ENCODE results near the gene EXOC3L1. TPM values are rescaled to one million over a fixed set of nuclear protein-coding genes. Genes with fewer than 3 reads are reported as not detected.

The EXOC3L1 gene
- total RNA-seq, 2 donors from 2014 or later: 0.36 TPM; not detected in 1

GRCh38 chr16:67179421-67180080 lies 10.4 kb downstream of the EXOC3L1 start:
- DNase-seq (ENCODE audit: low spot score in 2 of 2): no peak
- peaks cover 0 to 25% of the 10 kb centered on the region in 2 donors for H3K36me3 Mint-ChIP-seq

GRCh38 chr16:67177743-67178699 lies 11.9 kb downstream of the EXOC3L1 start:
- Mint-ChIP-seq H3K9me3 (no peaks in the 10 kb centered on the region), H3K36me3 (peaks cover 0 to 31% of the 10 kb centered on the region in 2 donors), H3K27ac (peak overlapping the region in 1 of 2 donors; percentile 40)
- DNase-seq (ENCODE audit: low spot score in 2 of 2) (peak in 1 of 2 donors; percentile 71), ATAC-seq (peak; percentile 19 to 80)

More at GRCh38 chr16:67179421-67180080, 10.4 kb downstream of the EXOC3L1 start:
- H3K27ac Mint-ChIP-seq: no peak overlapping the region
- no peaks in the 10 kb centered on the region for H3K9me3 Mint-ChIP-seq
- ATAC-seq: no peak

DNA sequence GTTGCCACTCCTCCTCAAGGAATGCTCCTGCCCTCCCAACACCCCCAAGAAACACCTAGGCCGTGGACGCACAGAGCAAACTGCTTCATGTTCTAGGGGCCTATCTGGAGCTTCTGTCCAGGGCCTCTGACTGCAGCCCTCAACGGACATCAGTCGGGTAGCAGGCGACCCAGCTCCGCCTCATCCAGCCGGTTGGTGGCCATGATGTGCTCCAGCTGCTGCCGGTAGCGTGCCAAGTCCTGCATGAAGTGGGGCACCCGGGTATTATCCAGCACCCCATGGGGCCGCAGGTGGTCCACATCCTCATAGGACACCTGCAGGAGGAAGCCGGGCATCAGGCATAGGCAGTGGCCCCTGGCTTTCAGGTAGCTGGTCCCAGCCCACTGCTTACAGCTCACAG lies 13.3 kb downstream of the EXOC3L1 start:
- H3K36me3 Mint-ChIP-seq: peaks cover 0 to 34% of the 10 kb centered on the region in 2 donors
- DNase-seq (ENCODE audit: low spot score in 2 of 2): no peak
- no peak overlapping the region for H3K27ac Mint-ChIP-seq
- no peak for ATAC-seq
- no peaks in the 10 kb centered on the region for H3K9me3 Mint-ChIP-seq

DNA sequence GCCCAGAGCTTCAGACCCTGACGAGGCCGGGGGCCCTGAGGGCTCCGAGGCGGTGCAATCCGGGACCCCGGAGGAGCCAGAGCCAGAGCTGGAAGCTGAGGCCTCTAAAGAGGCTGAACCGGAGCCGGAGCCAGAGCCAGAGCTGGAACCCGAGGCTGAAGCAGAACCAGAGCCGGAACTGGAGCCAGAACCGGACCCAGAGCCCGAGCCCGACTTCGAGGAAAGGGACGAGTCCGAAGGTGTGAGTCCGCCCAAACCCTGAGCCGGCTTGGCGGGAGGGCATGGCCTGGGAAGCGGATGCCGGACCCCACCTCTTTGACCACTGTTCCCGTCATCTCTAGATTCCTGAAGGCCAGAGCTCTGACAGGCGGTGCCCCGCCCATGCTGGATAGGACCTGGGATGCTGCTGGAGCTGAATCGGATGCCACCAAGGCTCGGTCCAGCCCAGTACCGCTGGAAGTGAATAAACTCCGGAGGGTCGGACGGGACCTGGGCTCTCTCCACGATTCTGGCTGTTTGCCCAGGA lies 15.2 kb downstream of the EXOC3L1 start:
- Mint-ChIP-seq H3K27ac (no peak overlapping the region), H3K9me3 (no peaks in the 10 kb centered on the region), H3K36me3 (peaks cover 0 to 48% of the 10 kb centered on the region in 2 donors)
- DNase-seq (ENCODE audit: low spot score in 2 of 2) (no peak), ATAC-seq (no peak)

DNA sequence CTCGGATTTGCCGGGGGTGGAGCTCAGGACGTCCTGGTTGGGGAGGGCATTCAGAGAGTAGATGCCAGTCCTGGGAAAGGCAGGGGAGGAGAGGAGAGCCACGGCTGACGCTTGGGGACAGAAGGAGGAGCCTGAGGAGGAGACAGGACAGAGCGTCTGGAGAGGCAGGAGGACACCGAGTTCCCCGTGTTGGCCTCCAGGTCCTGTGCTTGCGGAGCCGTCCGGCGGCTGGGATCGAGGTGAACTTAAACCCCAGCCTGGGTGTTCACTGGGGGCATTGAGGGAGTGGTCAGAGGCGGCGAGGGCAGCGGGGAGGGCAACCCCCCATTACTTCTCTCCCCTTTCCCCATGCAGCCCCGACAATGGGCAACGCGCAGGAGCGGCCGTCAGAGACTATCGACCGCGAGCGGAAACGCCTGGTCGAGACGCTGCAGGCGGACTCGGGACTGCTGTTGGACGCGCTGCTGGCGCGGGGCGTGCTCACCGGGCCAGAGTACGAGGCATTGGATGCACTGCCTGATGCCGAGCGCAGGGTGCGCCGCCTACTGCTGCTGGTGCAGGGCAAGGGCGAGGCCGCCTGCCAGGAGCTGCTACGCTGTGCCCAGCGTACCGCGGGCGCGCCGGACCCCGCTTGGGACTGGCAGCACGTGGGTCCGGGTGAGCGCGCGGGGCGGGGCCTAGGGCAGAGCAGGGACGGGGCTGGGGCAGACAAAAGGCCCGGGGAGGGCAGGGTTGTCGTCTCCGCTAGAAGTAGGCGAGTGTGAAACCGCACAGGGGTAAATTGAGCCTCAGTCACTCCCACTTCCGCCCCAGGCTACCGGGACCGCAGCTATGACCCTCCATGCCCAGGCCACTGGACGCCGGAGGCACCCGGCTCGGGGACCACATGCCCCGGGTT lies 15.9 kb downstream of the EXOC3L1 start:
- Mint-ChIP-seq H3K9me3 (no peaks in the 10 kb centered on the region), H3K36me3 (peaks cover 0 to 47% of the 10 kb centered on the region in 2 donors), H3K27ac (peak overlapping the region in 1 of 2 donors; percentile 70)
- peak in 1 of 2 donors; percentile 67 for DNase-seq (ENCODE audit: low spot score in 2 of 2)
- peak; percentile 65 to 75 for ATAC-seq

DNA sequence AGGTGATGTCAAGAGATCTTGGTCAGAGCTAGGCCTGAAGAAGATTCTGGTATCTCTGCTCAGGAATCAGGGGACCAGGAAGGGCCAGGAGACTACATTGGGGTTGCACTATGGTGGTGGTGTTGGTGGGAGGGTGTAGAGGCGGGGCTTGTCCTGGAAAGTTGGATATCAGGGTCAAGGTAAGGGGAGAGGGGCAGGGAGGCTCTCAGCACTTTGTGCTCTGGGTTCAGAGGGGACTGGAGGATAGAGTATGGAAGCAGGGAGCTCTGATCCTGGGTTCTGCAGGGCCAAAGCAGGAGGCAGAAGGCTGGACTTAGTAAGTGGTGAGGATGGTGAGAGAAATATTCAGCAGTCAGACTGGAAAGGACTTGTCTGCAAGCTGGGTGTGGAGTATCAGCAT lies 16.6 kb downstream of the EXOC3L1 start:
- peaks cover 0 to 43% of the 10 kb centered on the region in 2 donors for H3K36me3 Mint-ChIP-seq
- no peak for ATAC-seq
- no peaks in the 10 kb centered on the region for H3K9me3 Mint-ChIP-seq
- H3K27ac Mint-ChIP-seq: peak overlapping the region in 1 of 2 donors; percentile 70
- DNase-seq (ENCODE audit: low spot score in 2 of 2): no peak

DNA sequence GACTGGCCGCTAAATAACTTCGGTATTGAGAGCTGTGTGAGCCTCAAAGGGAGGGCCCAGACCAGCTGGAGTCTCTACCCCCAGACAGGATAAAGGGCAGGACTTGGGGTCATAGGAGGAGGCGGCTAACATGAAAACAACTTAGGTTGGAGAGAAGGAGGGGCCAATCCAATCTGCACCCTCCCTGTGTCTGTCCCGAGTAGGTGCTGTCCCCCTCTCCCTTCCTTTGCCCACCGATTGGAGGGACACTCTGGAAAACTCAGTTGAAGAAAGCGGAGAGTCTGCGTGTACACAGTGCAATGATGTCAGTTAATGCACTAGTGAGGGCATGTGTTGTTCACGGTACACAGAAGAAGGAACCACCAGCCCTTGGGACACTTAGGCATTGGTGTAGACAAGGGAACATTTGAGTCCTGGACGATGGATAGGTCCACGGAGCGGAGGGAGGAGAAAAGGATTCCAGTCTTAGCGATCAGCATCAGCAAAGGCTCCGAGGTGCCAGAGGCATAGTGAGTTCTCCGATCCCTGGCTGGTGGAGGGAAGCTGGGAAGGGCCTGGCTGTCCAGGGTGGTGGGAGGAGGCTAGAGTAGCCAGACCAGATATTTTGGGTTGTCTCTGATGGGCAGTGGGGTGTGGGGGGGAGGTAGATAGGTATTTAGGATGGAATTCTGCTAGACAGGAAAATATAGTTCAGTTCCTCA lies 18.8 kb downstream of the EXOC3L1 start:
- ATAC-seq: peak in 1 of 2 donors; percentile 22
- peaks cover 0 to 33% of the 10 kb centered on the region in 2 donors for H3K36me3 Mint-ChIP-seq
- no peak for DNase-seq (ENCODE audit: low spot score in 2 of 2)
- no peaks in the 10 kb centered on the region for H3K9me3 Mint-ChIP-seq
- no peak overlapping the region for H3K27ac Mint-ChIP-seq

GRCh38 chr16:67170168-67170948 lies 19.6 kb downstream of the EXOC3L1 start, which contains the start of gene NOL3:
Gene NOL3, plus strand, starts transcription at chr16:67170538.
- Mint-ChIP-seq H3K36me3 (peaks cover under 1 to 26% of the 10 kb centered on the region in 2 donors), H3K9me3 (no peaks in the 10 kb centered on the region), H3K27ac (no peak within 1 kb of the TSS)
- DNase-seq (ENCODE audit: low spot score in 2 of 2) (peak in 1 of 2 donors; percentile 68), ATAC-seq (peak; percentile 44 to 70)

DNA sequence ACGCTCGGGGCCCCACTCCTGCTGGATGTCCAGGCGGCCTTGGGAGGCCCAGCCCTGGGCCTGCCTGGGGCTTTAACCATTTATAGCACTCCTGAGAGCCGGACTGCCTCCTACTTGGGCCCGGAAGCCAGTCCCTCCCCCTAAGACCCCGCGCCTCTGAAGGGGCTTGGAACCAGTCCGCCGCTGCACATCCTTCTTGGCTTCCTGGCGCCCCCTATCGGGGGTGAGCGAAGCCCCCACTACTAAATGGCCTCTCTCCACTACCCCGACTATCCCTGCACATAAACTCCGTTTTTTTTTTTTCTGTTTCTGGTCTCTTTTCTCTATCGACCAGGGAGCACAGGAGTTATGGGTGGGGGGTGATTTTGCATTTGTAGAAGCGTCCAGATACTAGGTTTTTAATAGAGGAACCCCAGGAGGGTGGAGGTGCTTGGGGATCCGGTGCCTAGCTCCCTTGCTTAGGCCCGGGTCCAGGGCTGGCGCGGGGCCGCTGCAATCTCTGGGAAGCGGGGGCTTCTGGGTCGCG lies 20.2 kb downstream of the EXOC3L1 start:
- ATAC-seq: peak in 1 of 2 donors; percentile 3
- H3K27ac Mint-ChIP-seq: no peak overlapping the region
- H3K9me3 Mint-ChIP-seq: no peaks in the 10 kb centered on the region
- peaks cover 4 to 23% of the 10 kb centered on the region in 2 donors for H3K36me3 Mint-ChIP-seq
- peak in 1 of 2 donors; percentile 57 for DNase-seq (ENCODE audit: low spot score in 2 of 2)

DNA sequence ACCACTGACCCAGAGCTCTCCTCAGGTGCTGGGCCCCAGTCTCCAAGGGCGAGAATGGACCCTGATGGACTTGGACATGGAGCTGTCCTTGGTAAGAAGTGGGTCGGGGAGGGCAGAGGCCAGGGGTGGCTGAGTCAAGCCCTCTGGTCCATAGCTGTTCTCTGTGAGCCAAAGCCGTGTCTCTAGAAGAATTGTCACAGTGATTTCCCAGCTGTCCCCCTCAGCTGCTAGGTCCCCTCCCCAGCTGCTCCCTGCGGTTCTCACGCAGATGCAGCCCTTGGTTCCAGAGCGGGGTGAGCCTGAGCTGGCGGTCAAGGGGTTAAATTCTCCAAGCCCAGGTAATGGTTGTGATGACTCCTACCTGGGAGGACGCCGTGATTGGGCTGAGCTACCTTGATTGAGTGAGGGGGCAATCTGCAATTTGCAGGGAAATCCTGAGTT lies 20.9 kb downstream of the EXOC3L1 start:
- no peak for DNase-seq (ENCODE audit: low spot score in 2 of 2)
- Mint-ChIP-seq H3K9me3 (no peaks in the 10 kb centered on the region), H3K36me3 (peaks cover 4 to 23% of the 10 kb centered on the region in 2 donors), H3K27ac (no peak overlapping the region)
- no peak for ATAC-seq

GRCh38 chr16:67167588-67167987 lies 22.3 kb downstream of the EXOC3L1 start:
- DNase-seq (ENCODE audit: low spot score in 2 of 2): no peak
- ATAC-seq: no peak
- Mint-ChIP-seq H3K36me3 (peaks cover 4 to 19% of the 10 kb centered on the region in 2 donors), H3K27ac (no peak overlapping the region), H3K9me3 (no peaks in the 10 kb centered on the region)

DNA sequence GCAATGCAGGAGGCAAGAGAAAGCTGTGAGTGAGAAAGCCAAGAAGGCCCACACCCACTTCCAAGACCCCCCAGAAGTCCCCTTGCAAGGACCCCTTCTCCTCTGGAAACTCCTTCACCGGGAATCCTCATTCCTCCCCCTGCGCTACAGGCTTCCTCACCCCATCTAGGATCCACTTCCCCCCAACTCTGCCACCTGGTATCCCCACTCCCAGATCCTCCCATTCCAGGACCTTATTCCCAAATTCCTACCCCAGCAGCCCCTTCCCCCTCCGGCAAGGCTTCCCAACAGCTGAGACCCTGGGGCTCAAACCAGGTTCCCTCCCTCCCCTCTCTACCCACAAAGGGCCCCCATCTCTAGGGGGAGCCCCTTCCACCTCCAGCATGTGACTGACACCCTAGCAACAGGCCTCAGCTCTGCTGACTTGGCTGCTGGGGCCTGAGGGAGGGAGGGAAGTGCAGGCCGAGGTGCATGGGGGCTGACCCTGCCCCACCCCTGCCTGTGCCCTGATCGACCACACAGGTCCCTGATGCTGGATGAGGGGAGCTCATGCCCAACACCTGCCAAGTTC lies 23.3 kb downstream of the EXOC3L1 start:
- H3K9me3 Mint-ChIP-seq: no peaks in the 10 kb centered on the region
- H3K27ac Mint-ChIP-seq: peak overlapping the region in 1 of 2 donors; percentile 68
- peaks cover 4 to 25% of the 10 kb centered on the region in 2 donors for H3K36me3 Mint-ChIP-seq
- DNase-seq (ENCODE audit: low spot score in 2 of 2): no peak
- ATAC-seq: no peak

DNA sequence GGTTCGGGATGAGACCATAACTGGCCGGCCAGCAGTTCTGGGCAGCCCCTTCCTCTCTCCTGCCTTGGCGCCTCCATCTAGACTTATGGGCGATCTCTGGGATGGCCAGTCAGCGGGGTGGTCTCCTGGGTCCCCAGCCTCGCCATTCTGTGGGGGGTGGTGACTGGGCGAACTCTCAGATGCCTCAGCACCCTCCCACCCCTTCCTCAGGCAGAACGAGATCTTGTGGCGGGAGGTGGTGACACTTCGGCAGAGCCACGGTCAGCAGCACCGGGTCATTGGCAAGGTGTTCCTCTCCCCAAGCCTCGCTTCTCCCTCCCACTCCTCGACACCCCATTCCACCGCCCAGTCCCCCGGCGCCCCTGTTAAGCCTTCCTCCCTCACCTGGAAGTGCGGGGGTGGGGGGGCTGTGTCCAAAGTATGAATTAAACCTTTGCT lies 23.8 kb downstream of the EXOC3L1 start:
- no peak for DNase-seq (ENCODE audit: low spot score in 2 of 2)
- Mint-ChIP-seq H3K36me3 (peaks cover 5 to 24% of the 10 kb centered on the region in 2 donors), H3K27ac (no peak overlapping the region)

More for the DNA sequence above, 23.8 kb downstream of the EXOC3L1 start:
- ATAC-seq: no peak
- H3K9me3 Mint-ChIP-seq: no peaks in the 10 kb centered on the region

Measured in activated naive CD4-positive, alpha-beta T cell treated with anti-CD3 and anti-CD28 coated beads, Interleukin-2, amount 50 U/mL, for 72 hours (primary cell).